ENCODE measurements around the gene APBB2.

APBB2 gene

GRCh38 chr4:41189076-41189475 lies 25.3 kb downstream of the APBB2 start:
- no peak for DNase-seq

- DNase-seq: peak; percentile 63
These were observed 28.4 kb downstream of the APBB2 start for GRCh38 chr4:41185614-41186592.

GRCh38 chr4:41184009-41184408 lies 30.3 kb downstream of the APBB2 start:
- no peak for DNase-seq

GRCh38 chr4:41183021-41183553 lies 31.3 kb downstream of the APBB2 start:
- no peak for DNase-seq

- DNase-seq: no peak
These were observed 33.3 kb downstream of the APBB2 start for GRCh38 chr4:41181037-41181436.

GRCh38 chr4:41179498-41180195 lies 34.7 kb downstream of the APBB2 start:
- DNase-seq: no peak

- peak; percentile 94 for DNase-seq
These were observed 35.7 kb downstream of the APBB2 start for GRCh38 chr4:41178372-41179370.

- DNase-seq: peak; percentile 88
These were observed 37.3 kb downstream of the APBB2 start for GRCh38 chr4:41177016-41177415.

- DNase-seq: peak; percentile 80
These were observed 38.0 kb downstream of the APBB2 start for GRCh38 chr4:41176340-41176739.

GRCh38 chr4:41175794-41176193 lies 38.5 kb downstream of the APBB2 start:
- peak; percentile 34 for DNase-seq

GRCh38 chr4:41174444-41174843 lies 39.9 kb downstream of the APBB2 start:
- peak; percentile 25 for DNase-seq

- no peak for DNase-seq
These were observed 41.6 kb downstream of the APBB2 start for GRCh38 chr4:41172786-41173185.

GRCh38 chr4:41169256-41169800 lies 45.0 kb downstream of the APBB2 start:
- DNase-seq: no peak

GRCh38 chr4:41167191-41167590 lies 47.2 kb downstream of the APBB2 start:
- DNase-seq: no peak

GRCh38 chr4:41164405-41164804 lies 49.9 kb downstream of the APBB2 start:
- no peak for DNase-seq

- DNase-seq: no peak
These were observed 53.0 kb downstream of the APBB2 start for GRCh38 chr4:41161355-41161754.

GRCh38 chr4:41160856-41161255 lies 53.5 kb downstream of the APBB2 start:
- DNase-seq: peak; percentile 67

GRCh38 chr4:41160012-41160789 lies 54.1 kb downstream of the APBB2 start:
- peak; percentile 91 for DNase-seq

- DNase-seq: no peak
These were observed 55.6 kb downstream of the APBB2 start for GRCh38 chr4:41158756-41159155.

- DNase-seq: no peak
These were observed 56.1 kb downstream of the APBB2 start for GRCh38 chr4:41158274-41158673.

- DNase-seq: no peak
These were observed 57.3 kb downstream of the APBB2 start for GRCh38 chr4:41157009-41157408.
